HFF-Myc (cell line): ENCODE data around the gene SURF4.

ENCODE experiments used
- DNase-seq: peaks from one replicate; pipeline ENCODE4 v3.0.0-alpha.2; 2011; ENCODE audit warnings: low read depth; ENCODE audit errors: extremely low read depth
- H3K4me3 ChIP-seq: replicated peaks from 2 replicates; pipeline ENCODE4 v1.5.1; 2011; ENCODE audit warnings: low read depth, mild to moderate bottlenecking, control low read depth, low read length
- TF ChIP-seq, protein P1 (sequence below): IDR thresholded peaks from 2 replicates; pipeline ENCODE4 v1.5.1; 2012; ENCODE audit warnings: mild to moderate bottlenecking, low read depth, low read length, control low read depth; ENCODE audit errors: missing control alignments

SURF4 gene

DNA sequence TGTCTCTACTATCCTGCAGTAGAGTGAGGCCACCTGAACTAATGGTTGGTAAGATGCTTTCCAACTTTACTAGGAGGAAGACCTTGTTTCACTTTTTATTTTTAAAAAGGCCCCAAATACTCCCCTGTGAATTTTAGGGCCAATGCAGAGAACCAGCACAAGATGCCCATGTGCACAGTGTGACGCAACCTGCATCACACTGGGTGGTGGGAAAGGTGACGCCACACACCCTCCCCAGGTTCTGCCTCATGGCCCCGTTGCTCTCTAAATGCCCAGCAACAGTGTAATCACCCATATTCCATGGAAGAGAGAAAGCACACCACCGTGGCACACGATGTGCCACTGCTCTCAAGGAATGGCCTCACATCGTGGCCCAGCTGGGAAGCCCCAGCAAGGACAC lies 6.4 kb downstream of the SURF4 start:
- no peak for DNase-seq
- TF ChIP-seq, protein P1, sequence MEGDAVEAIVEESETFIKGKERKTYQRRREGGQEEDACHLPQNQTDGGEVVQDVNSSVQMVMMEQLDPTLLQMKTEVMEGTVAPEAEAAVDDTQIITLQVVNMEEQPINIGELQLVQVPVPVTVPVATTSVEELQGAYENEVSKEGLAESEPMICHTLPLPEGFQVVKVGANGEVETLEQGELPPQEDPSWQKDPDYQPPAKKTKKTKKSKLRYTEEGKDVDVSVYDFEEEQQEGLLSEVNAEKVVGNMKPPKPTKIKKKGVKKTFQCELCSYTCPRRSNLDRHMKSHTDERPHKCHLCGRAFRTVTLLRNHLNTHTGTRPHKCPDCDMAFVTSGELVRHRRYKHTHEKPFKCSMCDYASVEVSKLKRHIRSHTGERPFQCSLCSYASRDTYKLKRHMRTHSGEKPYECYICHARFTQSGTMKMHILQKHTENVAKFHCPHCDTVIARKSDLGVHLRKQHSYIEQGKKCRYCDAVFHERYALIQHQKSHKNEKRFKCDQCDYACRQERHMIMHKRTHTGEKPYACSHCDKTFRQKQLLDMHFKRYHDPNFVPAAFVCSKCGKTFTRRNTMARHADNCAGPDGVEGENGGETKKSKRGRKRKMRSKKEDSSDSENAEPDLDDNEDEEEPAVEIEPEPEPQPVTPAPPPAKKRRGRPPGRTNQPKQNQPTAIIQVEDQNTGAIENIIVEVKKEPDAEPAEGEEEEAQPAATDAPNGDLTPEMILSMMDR, result no peak

DNA sequence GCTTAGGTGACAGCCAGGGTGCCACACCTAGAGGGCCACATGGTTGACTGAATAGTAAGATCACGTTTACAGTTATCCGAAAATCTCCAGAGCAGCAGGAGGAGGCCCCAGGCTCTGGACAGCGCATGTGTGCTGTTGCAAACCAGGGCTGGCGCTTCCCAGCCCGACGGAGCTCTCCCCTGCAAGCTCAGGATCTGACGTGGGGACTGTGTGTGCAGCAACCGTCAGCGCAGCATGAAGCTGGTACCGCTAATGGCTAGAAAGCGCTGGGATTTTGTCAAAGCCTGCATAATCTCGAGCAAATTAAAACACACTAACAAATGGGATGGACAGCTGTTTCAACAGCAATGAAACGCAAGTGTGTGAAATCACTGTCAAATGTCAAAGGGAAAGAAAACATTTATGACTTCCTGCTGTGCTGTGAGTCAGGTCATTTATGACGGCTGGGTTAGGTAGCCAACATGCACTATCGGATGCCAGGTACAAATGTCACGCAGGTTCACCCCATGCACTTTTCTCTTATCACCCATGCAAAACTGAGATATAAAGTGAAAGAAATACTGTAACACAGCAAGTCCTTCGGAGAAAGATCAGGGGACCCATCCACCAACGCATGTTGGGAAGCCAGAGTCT lies 7.5 kb downstream of the SURF4 start:
- no peak for DNase-seq

More for the DNA sequence above, 6.4 kb downstream of the SURF4 start:
- H3K4me3 ChIP-seq, result no peak overlapping the region

DNA sequence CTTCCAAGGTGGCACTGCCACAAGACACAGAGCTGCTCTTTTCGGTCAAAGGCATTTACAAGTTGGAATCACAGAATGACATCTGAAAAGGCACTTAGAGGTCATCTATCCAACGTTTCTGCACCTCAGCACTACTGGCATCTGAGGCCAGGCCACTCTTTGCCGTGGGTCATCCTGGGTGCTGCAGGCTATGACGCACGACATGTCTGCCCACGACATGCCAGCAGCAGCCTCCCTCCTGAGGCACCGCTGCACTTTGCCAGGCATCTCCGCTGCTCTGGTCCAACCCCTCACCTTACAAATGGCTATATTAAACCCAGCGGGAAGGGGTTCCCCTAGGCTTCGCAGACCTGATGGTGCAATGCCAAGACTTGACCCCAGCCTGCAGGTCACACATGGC lies 8.1 kb downstream of the SURF4 start:
- H3K4me3 ChIP-seq, result no peak overlapping the region
- DNase-seq, result no peak

More for the DNA sequence above, 7.5 kb downstream of the SURF4 start:
- TF ChIP-seq, protein P1, result no peak
- no peak overlapping the region for H3K4me3 ChIP-seq

DNA sequence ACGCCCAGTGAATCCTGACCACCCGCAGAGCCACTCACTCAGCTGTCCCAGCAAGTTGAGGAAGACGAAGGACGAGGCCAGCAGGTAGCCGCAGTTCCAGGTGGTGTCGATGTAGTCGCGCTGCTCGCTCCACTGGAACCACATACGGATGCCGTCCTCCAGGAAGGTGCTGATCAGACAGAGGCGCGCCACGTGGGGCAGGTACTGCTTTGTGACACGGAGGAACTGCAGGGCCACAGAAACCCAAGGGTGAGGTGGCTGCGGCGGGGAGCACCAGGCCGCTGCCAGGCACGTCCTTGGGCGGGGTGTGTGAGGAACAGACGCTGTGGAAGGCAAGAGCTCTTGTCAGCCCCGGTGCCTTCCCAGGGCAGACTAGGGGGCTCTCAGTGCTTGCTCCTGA lies 8.6 kb downstream of the SURF4 start:
- TF ChIP-seq, protein P1, result no peak
- no peak overlapping the region for H3K4me3 ChIP-seq
- no peak for DNase-seq

More for the DNA sequence above, 8.1 kb downstream of the SURF4 start:
- TF ChIP-seq, protein P1, result no peak

DNA sequence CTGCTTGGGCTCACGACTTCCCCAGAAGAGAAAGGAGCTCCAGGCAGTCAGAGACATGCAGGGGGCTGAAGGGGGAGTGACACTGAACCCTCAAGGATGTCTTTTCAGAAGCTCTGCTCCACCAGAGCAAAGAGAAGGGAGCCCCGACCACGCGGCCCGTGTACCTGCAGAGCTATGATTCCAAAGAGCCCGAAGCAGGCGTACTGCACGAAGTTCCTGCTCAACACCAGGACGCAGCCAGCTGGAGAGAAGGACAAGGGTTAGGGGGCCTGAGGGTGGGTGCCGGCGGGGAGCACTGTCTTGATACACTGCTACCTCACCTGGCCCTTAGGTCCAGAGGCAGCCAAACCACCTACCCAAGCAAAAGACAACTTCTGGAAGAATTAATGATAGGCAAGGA lies 9.4 kb downstream of the SURF4 start:
- H3K4me3 ChIP-seq, result no peak overlapping the region
- TF ChIP-seq, protein P1, result no peak
- no peak for DNase-seq

DNA sequence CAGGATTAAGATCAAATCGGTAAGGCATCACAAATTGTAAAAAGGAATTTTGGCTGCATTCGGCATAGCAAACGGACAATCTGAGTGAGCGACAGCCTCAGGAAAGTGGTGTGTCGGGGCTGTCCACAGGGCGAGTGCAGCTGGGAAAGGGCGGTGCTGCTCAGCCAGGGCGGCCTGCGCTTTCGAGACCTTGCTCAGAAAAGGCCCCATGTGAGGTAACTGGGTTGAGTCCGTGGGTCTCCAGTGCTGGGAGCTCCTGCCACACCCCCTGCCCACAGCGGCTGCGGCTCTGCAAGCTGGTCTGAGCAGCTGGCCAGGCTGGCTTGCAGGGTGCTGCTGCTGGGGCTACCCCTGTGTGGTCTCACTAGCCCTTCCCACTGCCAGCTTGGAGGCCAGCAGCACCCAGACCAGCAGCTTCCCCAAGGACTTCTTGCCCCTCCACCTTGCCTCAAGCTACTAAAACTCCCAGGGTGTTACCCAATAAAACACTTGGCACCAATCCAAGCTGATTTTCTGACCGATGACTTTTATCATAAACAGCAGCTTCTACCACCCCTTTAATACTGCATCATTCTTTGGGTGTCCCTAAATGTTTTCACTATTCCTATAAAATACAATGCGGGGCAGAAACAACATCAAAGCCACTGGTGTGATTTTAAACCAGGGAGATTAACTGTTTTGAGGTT lies 13.4 kb downstream of the SURF4 start:
- TF ChIP-seq, protein P1, result no peak
- no peak overlapping the region for H3K4me3 ChIP-seq
- DNase-seq, result no peak
